ENCODE data around the gene CRNKL1. TPM values are rescaled to one million over a fixed set of nuclear protein-coding genes. Genes with fewer than 3 reads are reported as not detected.

Gene CRNKL1
- total RNA-seq, 6 experiments from 2014 or later, result 17.5 to 24.0 (median 19.3) TPM

- Mint-ChIP-seq H3K9me3 (no peaks in the 10 kb centered on the region), H3K27ac (no peak overlapping the region), H3K36me3 (ENCODE audit: low read depth) (no peaks in the 10 kb centered on the region), H3K4me3 (no peak overlapping the region), H3K4me1 (ENCODE audit: low read depth) (no peaks in the 10 kb centered on the region), H3K27me3 (ENCODE audit: insufficient read depth) (peaks cover 13% of the 10 kb centered on the region)
- peak; percentile 6 for DNase-seq
- TF ChIP-seq CTCF (IDR thresholded peaks at IDR 0.05), result peak; percentile 78
Observed at GRCh38 chr20:20083807-20084206, 31.5 kb upstream of the CRNKL1 start.

GRCh38 chr20:20079102-20079784 lies 27.0 kb upstream of the CRNKL1 start:
- H3K4me3 Mint-ChIP-seq, result no peak overlapping the region
- no peaks in the 10 kb centered on the region for H3K9me3 Mint-ChIP-seq
- TF ChIP-seq CTCF (IDR thresholded peaks at IDR 0.05), result no peak
- no peak for DNase-seq
- no peaks in the 10 kb centered on the region for H3K4me1 Mint-ChIP-seq (ENCODE audit: low read depth)
- H3K36me3 Mint-ChIP-seq (ENCODE audit: low read depth), result no peaks in the 10 kb centered on the region
- peaks cover 11% of the 10 kb centered on the region for H3K27me3 Mint-ChIP-seq (ENCODE audit: insufficient read depth)
- no peak overlapping the region for H3K27ac Mint-ChIP-seq

- Mint-ChIP-seq H3K4me3 (no peak overlapping the region), H3K36me3 (ENCODE audit: low read depth) (no peaks in the 10 kb centered on the region), H3K9me3 (no peaks in the 10 kb centered on the region), H3K27ac (no peak overlapping the region), H3K27me3 (ENCODE audit: insufficient read depth) (peaks cover 13% of the 10 kb centered on the region), H3K4me1 (ENCODE audit: low read depth) (peaks cover 4% of the 10 kb centered on the region; the same call in 1 of the 2 replicates)
- TF ChIP-seq CTCF (IDR thresholded peaks at IDR 0.05), result no peak
- no peak for DNase-seq
Observed at GRCh38 chr20:20078041-20078440, 25.8 kb upstream of the CRNKL1 start.

GRCh38 chr20:20076297-20077065 lies 24.2 kb upstream of the CRNKL1 start:
- no peak overlapping the region for H3K4me3 Mint-ChIP-seq
- no peak overlapping the region for H3K27ac Mint-ChIP-seq
- no peaks in the 10 kb centered on the region for H3K9me3 Mint-ChIP-seq
- H3K4me1 Mint-ChIP-seq (ENCODE audit: low read depth), result peaks cover 4% of the 10 kb centered on the region; the same call in 1 of the 2 replicates
- no peak for TF ChIP-seq CTCF (IDR thresholded peaks at IDR 0.05)
- H3K36me3 Mint-ChIP-seq (ENCODE audit: low read depth), result no peaks in the 10 kb centered on the region
- DNase-seq, result peak; percentile 37
- H3K27me3 Mint-ChIP-seq (ENCODE audit: insufficient read depth), result peaks cover 11% of the 10 kb centered on the region

GRCh38 chr20:20075032-20075431 lies 22.8 kb upstream of the CRNKL1 start:
- Mint-ChIP-seq H3K4me1 (ENCODE audit: low read depth) (peaks cover 4% of the 10 kb centered on the region; the same call in 1 of the 2 replicates), H3K27ac (no peak overlapping the region), H3K27me3 (ENCODE audit: insufficient read depth) (peaks cover 13% of the 10 kb centered on the region), H3K4me3 (no peak overlapping the region), H3K9me3 (no peaks in the 10 kb centered on the region), H3K36me3 (ENCODE audit: low read depth) (no peaks in the 10 kb centered on the region)
- no peak for TF ChIP-seq CTCF (IDR thresholded peaks at IDR 0.05)
- DNase-seq, result no peak
